ENCODE measurements around the gene TP53AIP1.

The TP53AIP1 gene

DNA sequence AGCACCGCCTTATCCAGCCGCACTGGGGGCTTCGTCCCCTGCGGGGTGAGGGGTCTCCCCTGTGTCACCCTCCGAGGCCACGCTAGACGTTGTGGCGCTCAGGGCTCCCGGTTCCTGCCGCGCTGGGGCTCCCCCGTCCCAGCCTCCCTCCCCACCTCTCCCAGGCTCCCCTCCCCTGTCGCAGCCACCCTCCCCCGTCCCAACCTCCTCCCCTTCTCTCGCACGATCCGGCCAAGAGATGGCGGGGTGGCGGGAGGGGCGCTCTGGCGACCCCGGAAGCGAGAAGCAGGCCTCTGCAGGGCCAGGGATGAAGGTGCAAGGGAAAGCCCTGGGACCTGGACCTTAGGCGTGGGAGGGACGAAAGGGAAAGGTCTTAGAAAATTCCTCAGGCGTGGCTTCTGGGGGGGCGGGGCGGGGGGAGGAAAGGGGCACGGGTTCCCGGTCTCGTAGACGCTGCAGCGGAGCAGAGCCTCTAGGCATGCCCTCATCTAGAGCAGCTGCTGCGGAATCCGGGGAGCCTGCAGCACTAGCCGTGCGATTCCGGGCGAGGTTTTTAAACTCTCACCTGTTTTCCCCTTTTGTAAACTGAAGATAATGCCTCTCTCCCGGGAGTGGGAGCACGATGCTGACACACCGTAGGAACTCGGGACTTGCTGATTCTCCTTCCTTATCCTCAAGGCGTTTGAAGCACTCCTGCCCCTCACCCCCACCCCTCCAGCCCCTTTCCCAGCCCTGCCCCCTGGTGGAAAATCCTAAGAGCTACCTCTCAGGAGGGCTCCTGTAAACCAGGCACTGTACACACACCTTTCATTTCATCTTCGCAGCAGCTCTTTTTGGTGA is 37.1 kb downstream of the TP53AIP1 start:
- TF ChIP-seq CTCF (IDR thresholded peaks at IDR 0.05; ENCODE audit: low read depth, low read length, missing control alignments) = peak; percentile 47
- no peak for DNase-seq (ENCODE audit: extremely low read depth, low read depth)

GRCh38 chr11:128904656-128905344 is 37.9 kb downstream of the TP53AIP1 start:
- TF ChIP-seq CTCF (IDR thresholded peaks at IDR 0.05; ENCODE audit: low read depth, low read length, missing control alignments) = no peak
- peak overlapping the region; percentile 45 for H3K4me3 ChIP-seq (replicated peaks; ENCODE audit: low read depth, low read length)
- DNase-seq (ENCODE audit: extremely low read depth, low read depth) = no peak

More for the DNA sequence above, 37.1 kb downstream of the TP53AIP1 start:
- peak overlapping the region; percentile 45 for H3K4me3 ChIP-seq (replicated peaks; ENCODE audit: low read depth, low read length)

DNA sequence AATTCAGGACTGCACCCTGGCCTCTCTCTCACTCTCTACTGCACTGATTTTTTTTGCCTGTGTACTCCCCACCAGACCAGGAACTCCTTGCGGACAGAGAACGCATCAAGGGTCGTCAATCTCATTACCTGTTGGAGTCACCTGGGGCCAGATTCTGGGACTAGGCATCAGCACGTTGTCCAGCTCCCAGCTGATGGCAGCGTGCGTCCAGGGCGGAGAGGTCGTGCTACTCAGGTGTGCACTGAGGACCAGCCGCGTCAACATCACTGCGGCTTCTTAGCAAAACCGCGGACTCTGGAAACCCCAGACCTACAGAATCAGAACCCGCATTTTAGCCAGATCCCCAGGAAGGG is 38.4 kb downstream of the TP53AIP1 start:
- DNase-seq (ENCODE audit: extremely low read depth, low read depth) = no peak
- H3K4me3 ChIP-seq (replicated peaks; ENCODE audit: low read depth, low read length) = no peak overlapping the region
- TF ChIP-seq CTCF (IDR thresholded peaks at IDR 0.05; ENCODE audit: low read depth, low read length, missing control alignments) = no peak

- TF ChIP-seq CTCF (IDR thresholded peaks at IDR 0.05; ENCODE audit: low read depth, low read length, missing control alignments) = no peak
- H3K4me3 ChIP-seq (replicated peaks; ENCODE audit: low read depth, low read length) = no peak overlapping the region
- DNase-seq (ENCODE audit: extremely low read depth, low read depth) = no peak
These were observed 39.2 kb downstream of the TP53AIP1 start for GRCh38 chr11:128903248-128904061.

- no peak for DNase-seq (ENCODE audit: extremely low read depth, low read depth)
- no peak overlapping the region for H3K4me3 ChIP-seq (replicated peaks; ENCODE audit: low read depth, low read length)
- TF ChIP-seq CTCF (IDR thresholded peaks at IDR 0.05; ENCODE audit: low read depth, low read length, missing control alignments) = no peak
These were observed 40.1 kb downstream of the TP53AIP1 start for GRCh38 chr11:128902515-128903066.

Data from HFF-Myc (cell line).